HG03457 (cell line): Measurements from ENCODE around the gene PFKL.

Experiments
- ATAC-seq: cut with Tn5 transposase; IDR thresholded peaks from one replicate; pipeline ENCODE4 v1.9.1; 2021; ENCODE audit warnings: moderate number of reproducible peaks; ENCODE audit not compliant: unreplicated experiment

PFKL gene

GRCh38 chr21:44325386-44326271 lies 25.8 kb downstream of the PFKL start:
- no peak for ATAC-seq

- no peak for ATAC-seq
Measured at GRCh38 chr21:44326272-44326647, 26.4 kb downstream of the PFKL start.

- ATAC-seq: no peak
Measured at GRCh38 chr21:44326716-44327602, 27.1 kb downstream of the PFKL start.

GRCh38 chr21:44327603-44327974 lies 27.7 kb downstream of the PFKL start:
- no peak for ATAC-seq

- no peak for ATAC-seq
Measured at GRCh38 chr21:44328242-44328895, 28.5 kb downstream of the PFKL start.

GRCh38 chr21:44329086-44329889 lies 29.4 kb downstream of the PFKL start:
- no peak for ATAC-seq

GRCh38 chr21:44329971-44330681 lies 30.3 kb downstream of the PFKL start:
- no peak for ATAC-seq

- no peak for ATAC-seq
Measured at GRCh38 chr21:44330698-44331097, 30.8 kb downstream of the PFKL start.

GRCh38 chr21:44331209-44331608 lies 31.4 kb downstream of the PFKL start:
- no peak for ATAC-seq

GRCh38 chr21:44331650-44332307 lies 31.9 kb downstream of the PFKL start:
- ATAC-seq: no peak

- no peak for ATAC-seq
Measured at GRCh38 chr21:44332383-44332782, 32.5 kb downstream of the PFKL start.

GRCh38 chr21:44332965-44333364 lies 33.1 kb downstream of the PFKL start:
- no peak for ATAC-seq

- ATAC-seq: no peak
Measured at GRCh38 chr21:44333509-44334328, 33.9 kb downstream of the PFKL start.

GRCh38 chr21:44334329-44335030 lies 34.6 kb downstream of the PFKL start:
- no peak for ATAC-seq

- ATAC-seq: no peak
Measured at GRCh38 chr21:44335266-44336059, 35.6 kb downstream of the PFKL start.

- no peak for ATAC-seq
Measured at GRCh38 chr21:44337449-44337848, 37.6 kb downstream of the PFKL start.
